LNCaP clone FGC (cell line): Measurements from ENCODE around the gene NGLY1.

Experiments used
- DNase-seq: peaks from one replicate; pipeline ENCODE4 v3.0.0-alpha.2; 2011; ENCODE audit warnings: low read depth
- H3K4me3 ChIP-seq: 2 replicates; pipeline ENCODE4 v1.5.1; 2011; ENCODE audit warnings: mild to moderate bottlenecking, low read depth, low read length, control low read depth
- TF ChIP-seq, protein P1 (sequence below): IDR thresholded peaks from 2 replicates; pipeline ENCODE4 v1.5.1; 2012; ENCODE audit warnings: mild to moderate bottlenecking; ENCODE audit not compliant: control insufficient read depth, insufficient read depth; ENCODE audit errors: extremely low read depth

Gene NGLY1

DNA sequence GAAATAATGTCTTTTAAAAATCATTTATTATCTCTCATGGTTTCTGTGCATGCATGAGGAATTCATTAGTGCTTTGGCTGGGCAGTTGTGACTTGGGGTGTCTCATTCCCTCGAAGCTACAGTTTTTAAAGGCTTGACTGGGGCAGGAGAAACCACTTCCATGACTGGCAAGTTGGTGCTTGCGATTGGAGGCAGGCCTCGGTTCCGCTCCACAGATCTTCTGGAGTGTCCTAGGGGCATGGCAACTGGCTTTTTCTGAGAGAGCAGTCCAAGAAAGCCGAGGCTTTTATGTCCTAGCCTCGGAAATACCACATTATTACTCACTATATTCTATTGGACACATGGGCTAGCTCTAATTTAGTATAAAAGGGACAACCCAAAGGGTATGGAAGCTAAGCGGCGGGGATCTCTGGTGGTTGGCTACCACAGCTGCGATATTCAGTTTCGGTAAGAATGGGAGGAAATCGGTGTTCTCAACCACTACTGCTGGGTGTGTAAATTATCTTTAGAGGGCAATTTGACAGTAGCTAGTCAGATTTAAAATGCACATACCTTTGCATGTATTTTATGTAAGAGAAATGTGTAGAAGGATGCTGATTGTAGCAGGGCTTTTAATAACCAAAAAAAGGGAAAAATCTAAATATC is 69.8 kb downstream of the NGLY1 start:
- TF ChIP-seq, protein P1, sequence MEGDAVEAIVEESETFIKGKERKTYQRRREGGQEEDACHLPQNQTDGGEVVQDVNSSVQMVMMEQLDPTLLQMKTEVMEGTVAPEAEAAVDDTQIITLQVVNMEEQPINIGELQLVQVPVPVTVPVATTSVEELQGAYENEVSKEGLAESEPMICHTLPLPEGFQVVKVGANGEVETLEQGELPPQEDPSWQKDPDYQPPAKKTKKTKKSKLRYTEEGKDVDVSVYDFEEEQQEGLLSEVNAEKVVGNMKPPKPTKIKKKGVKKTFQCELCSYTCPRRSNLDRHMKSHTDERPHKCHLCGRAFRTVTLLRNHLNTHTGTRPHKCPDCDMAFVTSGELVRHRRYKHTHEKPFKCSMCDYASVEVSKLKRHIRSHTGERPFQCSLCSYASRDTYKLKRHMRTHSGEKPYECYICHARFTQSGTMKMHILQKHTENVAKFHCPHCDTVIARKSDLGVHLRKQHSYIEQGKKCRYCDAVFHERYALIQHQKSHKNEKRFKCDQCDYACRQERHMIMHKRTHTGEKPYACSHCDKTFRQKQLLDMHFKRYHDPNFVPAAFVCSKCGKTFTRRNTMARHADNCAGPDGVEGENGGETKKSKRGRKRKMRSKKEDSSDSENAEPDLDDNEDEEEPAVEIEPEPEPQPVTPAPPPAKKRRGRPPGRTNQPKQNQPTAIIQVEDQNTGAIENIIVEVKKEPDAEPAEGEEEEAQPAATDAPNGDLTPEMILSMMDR = no peak
- no peak for DNase-seq
- no peak overlapping the region for H3K4me3 ChIP-seq

DNA sequence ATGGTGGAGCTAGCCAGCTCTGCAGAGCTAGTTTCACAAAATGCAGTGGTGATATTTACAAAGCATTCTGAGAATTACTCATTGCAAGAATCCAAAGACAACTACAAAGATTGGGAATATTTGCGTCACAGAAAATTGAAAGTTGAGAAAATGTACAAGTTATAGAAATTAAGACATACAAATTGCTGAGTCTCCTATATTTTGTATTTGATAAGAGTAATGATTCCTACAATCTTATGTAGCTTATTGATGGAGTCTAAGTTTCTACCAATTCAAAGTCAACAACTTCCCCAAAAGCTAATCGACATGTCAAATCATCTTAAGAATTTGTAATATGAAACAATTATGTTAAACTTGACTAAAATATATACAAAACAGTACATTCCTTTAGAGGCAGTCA is 72.2 kb downstream of the NGLY1 start:
- TF ChIP-seq, protein P1 = no peak
- DNase-seq = no peak

DNA sequence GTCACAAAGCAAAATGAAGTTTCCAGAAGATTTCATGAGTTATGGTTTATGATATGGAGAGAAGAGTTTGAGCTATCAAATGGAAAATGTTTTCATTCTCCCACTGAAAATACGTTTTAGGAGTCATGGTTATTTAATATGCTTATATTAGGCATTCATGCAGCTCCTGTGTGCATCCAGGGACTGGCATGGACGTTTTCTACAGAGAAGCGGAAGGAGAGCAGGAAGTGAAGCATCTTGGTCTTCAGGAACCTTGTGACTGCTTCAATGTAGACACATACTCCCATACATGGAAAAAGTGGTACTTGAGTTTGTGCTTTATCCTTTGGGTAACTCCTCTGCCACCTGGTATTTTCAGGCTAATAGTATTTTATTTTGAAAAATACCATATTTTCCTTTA is 75.2 kb downstream of the NGLY1 start:
- no peak overlapping the region for H3K4me3 ChIP-seq
- DNase-seq = no peak
- TF ChIP-seq, protein P1 = no peak

More for the DNA sequence above, 72.2 kb downstream of the NGLY1 start:
- H3K4me3 ChIP-seq = no peak overlapping the region

DNA sequence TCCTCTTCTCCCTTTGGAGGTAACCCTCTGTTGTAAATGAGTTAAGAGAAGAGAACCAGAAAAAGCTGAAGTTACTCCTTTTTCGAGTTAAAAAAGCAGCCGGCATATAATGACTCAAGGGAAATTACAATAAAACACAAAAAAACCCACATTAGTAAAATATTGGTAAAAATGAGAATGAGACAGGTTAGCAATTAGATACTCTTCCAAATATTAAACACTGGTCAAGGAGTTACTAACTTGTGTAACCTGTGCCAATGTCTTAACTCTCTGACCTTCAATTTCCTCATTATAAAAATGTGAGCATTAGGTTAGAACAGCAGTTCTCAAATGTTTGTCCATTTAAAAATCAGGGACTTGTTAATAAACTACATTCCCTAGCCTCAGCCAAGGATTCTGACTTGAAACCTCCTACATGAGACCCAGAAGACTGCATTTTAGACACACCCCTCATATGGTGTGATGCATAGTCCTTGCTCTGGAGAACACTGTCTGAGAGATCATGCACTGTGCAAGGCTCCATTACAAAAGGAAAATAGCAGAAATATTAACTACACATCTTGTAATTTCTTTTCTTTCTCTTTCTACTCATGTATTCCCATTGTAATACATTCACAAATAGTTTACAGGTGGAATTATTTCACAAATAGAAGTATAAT is 75.8 kb downstream of the NGLY1 start:
- H3K4me3 ChIP-seq = no peak overlapping the region
- DNase-seq = no peak
- TF ChIP-seq, protein P1 = no peak

DNA sequence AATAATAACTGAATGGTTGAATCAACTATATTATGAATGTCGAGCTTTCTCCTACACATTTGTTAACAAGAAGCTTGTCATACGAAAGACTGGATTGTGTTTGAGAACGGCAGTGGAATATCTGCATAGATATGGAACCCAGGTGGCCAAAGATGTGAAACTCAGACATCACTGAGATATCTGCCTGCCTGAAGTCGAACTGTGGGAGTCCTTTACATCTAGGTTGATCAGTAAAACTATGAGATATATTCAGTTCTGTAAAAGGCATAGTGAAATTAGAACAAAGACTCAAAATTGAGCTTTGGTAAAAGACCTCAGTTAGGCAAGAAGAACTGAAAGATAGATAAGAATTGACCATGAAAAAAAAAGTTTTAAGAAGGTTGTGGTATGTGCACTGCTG is 77.0 kb downstream of the NGLY1 start:
- no peak overlapping the region for H3K4me3 ChIP-seq
- DNase-seq = no peak
- TF ChIP-seq, protein P1 = no peak

DNA sequence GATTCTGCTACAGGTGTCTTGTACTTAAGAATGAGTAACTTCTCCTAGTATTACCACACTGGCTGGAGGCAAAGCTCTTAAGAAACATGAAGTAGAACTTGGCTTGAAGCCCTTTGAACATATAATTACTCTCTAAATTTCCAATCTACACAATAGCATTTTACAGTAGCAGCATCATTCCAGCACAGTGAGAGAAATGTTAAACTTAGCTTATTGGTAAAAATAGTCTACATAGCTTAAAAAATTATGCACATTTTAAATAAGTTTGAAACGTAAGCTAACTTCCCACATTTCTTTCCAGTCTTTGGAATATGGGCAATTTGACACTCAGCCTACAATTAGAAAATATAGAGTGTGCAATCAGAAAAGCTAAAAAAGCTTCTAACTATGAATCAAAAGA is 85.7 kb downstream of the NGLY1 start:
- DNase-seq = no peak
- TF ChIP-seq, protein P1 = no peak
- H3K4me3 ChIP-seq = no peak overlapping the region

DNA sequence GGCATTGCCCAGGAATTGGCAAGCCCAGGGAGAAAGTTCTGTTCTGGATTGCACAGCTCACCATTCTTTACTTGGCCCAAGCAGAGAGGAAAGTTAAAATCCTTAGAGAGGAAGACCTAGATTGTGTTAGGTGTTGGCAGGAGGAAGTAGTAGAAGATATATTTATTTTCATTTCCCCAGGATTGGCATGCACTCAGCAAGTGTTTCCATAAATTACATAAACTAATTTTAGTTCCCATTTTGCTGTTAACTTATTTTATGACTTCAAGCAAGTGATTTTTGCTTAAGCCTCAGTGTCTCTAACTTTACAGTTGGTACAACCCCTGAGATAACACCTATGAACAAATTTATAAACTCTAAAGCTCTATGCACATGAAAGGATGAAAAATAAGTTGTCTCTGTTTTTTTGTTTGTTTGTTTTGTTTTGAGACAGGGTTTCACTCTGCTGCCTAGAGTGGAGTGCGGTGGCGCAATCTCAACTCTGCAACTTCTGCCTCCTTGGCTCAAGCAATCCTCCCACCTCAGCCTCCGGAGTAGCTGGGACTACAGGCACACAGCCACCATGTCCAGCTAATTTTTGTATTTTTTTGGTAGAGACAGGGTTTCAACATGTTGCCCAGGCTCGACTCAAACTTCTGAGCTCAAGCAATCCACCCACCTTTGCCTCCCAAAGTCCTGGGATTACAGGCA is 87.4 kb downstream of the NGLY1 start:
- TF ChIP-seq, protein P1 = no peak
- DNase-seq = no peak
- no peak overlapping the region for H3K4me3 ChIP-seq
